OCI-LY3 (cell line): Measurements from ENCODE around the gene CEP78.

Source experiments
- EZH2phosphoT487 ChIP-seq: fragments of 200-600 bp; shearing (Covaris generic); IDR thresholded peaks from 2 replicates; pipeline ENCODE4 v1.6.1; 2018; ENCODE audit warnings: antibody characterized with exemption, mixed run types, low read depth
- TF ChIP-seq, protein P1 (sequence below): fragments of 200-600, 300-600 bp; sonication (generic); IDR thresholded peaks from 2 replicates; pipeline ENCODE4 v1.5.1; 2014; ENCODE audit warnings: antibody characterized with exemption, low read length, low read depth

DNA sequence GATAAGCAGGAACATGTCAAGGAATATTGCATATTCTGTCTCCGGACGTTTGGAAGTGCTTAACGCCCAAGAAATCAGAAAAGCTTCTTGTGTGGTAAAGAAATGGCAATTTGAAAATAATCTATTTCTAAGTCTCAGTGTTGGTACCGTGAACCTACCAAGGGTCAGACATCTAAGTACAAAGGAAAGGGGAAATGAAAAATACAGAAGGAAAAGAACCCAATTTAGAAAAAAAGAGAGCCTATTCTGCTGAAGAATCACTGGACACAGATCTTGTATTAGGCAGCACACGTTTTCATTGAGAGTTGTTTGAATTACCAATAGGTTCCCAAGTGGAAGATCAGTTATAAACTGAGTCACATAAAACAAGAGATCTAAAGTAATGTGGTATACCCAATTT lies 46.9 kb upstream of the CEP78 start:
- no peak for TF ChIP-seq EZH2phosphoT487
- TF ChIP-seq, protein P1, sequence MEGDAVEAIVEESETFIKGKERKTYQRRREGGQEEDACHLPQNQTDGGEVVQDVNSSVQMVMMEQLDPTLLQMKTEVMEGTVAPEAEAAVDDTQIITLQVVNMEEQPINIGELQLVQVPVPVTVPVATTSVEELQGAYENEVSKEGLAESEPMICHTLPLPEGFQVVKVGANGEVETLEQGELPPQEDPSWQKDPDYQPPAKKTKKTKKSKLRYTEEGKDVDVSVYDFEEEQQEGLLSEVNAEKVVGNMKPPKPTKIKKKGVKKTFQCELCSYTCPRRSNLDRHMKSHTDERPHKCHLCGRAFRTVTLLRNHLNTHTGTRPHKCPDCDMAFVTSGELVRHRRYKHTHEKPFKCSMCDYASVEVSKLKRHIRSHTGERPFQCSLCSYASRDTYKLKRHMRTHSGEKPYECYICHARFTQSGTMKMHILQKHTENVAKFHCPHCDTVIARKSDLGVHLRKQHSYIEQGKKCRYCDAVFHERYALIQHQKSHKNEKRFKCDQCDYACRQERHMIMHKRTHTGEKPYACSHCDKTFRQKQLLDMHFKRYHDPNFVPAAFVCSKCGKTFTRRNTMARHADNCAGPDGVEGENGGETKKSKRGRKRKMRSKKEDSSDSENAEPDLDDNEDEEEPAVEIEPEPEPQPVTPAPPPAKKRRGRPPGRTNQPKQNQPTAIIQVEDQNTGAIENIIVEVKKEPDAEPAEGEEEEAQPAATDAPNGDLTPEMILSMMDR = no peak
